ENCODE results near the gene CDC42SE2.
"Not testable (repeated sequence)": the region's sequence is repeated elsewhere in the genome, so short reads cannot be mapped to it uniquely, and the experiment has no call there.

The CDC42SE2 gene

DNA sequence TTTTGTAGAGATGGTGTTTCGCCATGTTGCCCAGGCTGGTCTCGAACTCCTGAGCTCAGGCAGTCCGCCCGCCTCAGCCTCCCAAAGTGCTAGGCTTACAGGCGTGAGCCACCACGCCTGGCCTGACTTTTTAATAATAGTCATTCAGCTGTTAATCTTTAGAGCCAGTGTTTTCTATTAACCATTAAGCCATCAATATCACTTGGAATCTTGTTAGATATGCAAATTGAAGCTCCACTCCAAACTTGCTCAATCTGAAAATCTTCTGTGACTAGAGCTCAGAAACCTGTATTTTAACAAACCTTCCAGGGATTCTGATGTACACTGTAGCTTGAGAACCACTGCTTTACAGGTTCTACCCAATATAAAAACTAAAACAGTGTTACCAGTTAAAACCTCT lies 113.5 kb downstream of the CDC42SE2 start:
- TF ChIP-seq, protein P1, sequence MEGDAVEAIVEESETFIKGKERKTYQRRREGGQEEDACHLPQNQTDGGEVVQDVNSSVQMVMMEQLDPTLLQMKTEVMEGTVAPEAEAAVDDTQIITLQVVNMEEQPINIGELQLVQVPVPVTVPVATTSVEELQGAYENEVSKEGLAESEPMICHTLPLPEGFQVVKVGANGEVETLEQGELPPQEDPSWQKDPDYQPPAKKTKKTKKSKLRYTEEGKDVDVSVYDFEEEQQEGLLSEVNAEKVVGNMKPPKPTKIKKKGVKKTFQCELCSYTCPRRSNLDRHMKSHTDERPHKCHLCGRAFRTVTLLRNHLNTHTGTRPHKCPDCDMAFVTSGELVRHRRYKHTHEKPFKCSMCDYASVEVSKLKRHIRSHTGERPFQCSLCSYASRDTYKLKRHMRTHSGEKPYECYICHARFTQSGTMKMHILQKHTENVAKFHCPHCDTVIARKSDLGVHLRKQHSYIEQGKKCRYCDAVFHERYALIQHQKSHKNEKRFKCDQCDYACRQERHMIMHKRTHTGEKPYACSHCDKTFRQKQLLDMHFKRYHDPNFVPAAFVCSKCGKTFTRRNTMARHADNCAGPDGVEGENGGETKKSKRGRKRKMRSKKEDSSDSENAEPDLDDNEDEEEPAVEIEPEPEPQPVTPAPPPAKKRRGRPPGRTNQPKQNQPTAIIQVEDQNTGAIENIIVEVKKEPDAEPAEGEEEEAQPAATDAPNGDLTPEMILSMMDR (IDR thresholded peaks at IDR 0.05; ENCODE audit: borderline replicate concordance, insufficient read depth, low read depth, low read length), result no peak

DNA sequence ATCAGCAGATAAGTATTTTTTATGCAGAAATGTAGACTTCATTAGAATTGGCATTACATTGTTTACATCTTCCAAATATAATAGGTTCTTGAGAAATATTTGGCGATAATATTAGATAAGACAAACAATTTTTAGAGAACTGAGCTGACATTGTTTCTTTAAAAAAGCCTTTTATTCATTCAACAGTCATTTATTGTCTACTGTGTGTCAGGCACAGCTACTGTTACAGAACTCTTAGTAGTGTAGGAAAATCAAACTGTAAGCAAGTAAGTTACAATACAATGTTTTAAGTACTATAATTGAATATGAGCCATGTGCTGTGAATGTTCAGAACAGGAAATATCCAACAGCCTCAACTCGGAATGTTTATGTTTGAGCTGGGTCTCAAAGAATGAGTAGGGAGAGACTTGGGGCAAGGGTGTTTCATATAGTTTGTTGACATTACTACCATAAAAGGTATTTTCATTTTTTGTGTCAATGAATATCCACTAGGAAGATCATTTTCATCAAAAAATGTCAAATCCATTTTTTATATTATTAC lies 114.0 kb downstream of the CDC42SE2 start:
- TF ChIP-seq, protein P1 (IDR thresholded peaks at IDR 0.05; ENCODE audit: borderline replicate concordance, insufficient read depth, low read depth, low read length), result no peak
- H3K4me3 ChIP-seq (ENCODE audit: low read depth, low read length), result no peak overlapping the region

More for the DNA sequence above, 113.5 kb downstream of the CDC42SE2 start:
- H3K4me3 ChIP-seq (ENCODE audit: low read depth, low read length), result no peak overlapping the region

DNA sequence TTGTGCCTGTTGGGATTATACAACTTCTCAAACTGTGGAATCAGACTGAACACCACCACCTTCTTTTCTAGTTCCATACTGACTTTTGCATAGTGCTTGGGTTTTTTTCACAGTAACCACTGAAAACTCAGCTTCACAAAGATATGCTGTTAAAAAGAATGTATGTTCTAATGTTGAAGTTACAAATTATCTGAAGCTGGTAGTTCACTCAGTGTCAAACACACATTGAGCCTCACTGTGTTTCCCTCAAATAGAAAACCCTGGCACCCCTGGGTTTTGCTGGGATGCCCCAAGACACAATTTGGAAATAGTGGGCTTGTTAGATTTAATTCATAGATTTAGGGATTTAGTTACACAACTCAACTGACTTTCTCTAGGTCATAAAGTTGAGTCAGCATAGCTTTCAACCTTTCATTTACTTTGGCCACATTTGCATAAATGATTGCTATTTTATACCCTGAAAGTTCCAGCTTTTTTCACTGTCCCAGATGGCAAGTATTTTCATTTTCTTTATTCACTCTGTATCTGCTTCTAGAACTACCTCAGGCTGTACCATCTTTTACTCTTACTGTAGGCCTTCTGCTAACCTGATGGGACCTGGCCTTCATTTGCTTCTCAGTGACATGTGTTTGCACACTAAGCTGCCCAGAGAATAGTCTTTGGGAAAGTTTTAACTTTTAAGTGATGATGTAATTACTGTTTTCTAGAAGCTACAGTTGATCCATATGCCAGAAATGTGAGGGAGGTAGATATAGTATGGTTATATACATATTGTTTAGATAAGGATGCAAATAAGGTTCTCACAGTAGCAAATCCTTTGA lies 115.1 kb downstream of the CDC42SE2 start:
- no peak overlapping the region for H3K4me3 ChIP-seq (ENCODE audit: low read depth, low read length)
- TF ChIP-seq, protein P1 (IDR thresholded peaks at IDR 0.05; ENCODE audit: borderline replicate concordance, insufficient read depth, low read depth, low read length), result no peak

DNA sequence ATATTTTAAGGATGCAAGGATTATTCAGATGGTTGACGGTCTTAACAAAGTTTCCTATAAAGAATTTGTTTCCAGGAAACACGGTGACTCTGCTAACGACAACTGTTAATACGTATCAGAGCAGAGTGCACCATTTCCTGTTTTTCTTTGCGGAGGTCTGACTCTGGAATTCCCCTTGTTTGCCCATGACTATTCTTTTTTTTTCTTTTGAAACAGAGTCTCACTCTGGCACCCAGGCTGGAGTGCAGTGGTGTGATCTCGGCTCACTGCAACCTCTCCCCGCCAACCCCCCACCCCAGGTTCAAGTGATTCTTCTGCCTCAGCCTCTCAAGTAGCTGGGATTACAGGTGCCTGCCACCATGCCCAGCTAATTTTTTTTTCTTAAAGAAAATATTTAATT lies 115.9 kb downstream of the CDC42SE2 start:
- no peak overlapping the region for H3K4me3 ChIP-seq (ENCODE audit: low read depth, low read length)
- TF ChIP-seq, protein P1 (IDR thresholded peaks at IDR 0.05; ENCODE audit: borderline replicate concordance, insufficient read depth, low read depth, low read length), result no peak

DNA sequence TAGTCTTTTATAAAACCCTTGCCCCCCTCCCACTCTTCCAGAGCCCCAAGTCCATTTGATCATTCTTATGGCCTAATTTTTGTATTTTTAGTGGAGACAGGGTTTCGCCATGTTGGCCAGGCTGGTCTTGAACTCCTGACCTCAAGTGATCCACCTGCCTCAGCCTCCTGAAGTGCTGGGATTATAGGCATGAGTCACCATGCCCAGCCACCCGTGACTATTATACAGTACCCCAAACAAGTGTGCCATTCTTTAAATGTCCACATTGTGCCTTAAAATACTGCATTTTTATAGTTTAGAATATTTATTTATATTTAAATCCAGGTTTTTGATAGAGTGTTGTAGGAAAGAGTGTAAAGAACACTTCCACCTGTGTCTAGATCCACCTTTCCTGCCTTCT lies 116.4 kb downstream of the CDC42SE2 start:
- not testable (repeated sequence) for H3K4me3 ChIP-seq (ENCODE audit: low read depth, low read length)

DNA sequence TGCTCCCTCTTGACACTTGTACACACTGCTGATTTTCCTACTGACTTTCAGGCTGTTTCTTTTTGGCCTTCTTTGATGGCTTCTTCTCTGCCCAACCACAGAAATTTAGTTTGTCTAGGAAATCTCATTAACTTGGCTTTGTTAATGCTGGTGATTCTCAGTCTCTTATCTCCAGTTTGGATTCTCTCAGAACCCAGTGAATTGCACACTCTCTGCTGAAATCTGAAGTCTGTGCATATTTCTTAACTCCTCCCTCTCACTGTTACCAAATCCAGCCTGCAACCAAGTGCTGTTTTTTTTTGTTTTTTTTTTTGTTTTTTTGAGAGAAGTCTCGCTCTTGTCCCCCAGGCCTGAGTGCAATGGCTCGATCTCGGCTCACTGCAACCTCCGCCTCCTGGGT lies 117.2 kb downstream of the CDC42SE2 start:
- TF ChIP-seq, protein P1 (IDR thresholded peaks at IDR 0.05; ENCODE audit: borderline replicate concordance, insufficient read depth, low read depth, low read length), result no peak
- no peak overlapping the region for H3K4me3 ChIP-seq (ENCODE audit: low read depth, low read length)

DNA sequence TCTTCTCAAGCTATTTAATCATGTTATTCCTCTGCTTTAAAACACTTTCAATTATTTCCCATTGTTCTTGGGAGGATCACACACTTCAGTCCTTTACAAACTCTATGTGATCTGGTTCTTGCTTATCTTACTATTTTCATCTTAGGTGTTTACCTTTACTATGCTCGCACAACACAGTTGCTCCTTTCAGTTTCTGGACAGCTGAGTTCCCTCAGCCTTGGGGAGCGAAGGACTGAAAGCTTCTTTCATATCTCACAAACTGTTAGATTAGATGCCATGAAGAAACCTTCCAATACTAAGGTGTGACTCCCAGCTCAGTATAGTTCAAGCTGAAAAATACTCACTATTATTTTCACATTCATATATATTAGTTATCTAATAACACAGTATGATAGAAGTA lies 117.9 kb downstream of the CDC42SE2 start:
- no peak overlapping the region for H3K4me3 ChIP-seq (ENCODE audit: low read depth, low read length)
- TF ChIP-seq, protein P1 (IDR thresholded peaks at IDR 0.05; ENCODE audit: borderline replicate concordance, insufficient read depth, low read depth, low read length), result no peak
